Esophagus squamous epithelium (tissue), 5 donors: ENCODE results near the gene GPATCH11. TPM values are rescaled to one million over a fixed set of nuclear protein-coding genes. Genes with fewer than 3 reads are reported as not detected.

Source experiments
- DNase-seq: peaks from one replicate; lab custom pipeline; 2025; lab: John Stamatoyannopoulos, UW
- H3K27ac ChIP-seq, 4 donors: fragments of 200-600 bp; sonication (generic); one replicate each; pipeline ENCODE4 v1.5.1; 2016 to 2019; ENCODE audit warnings: mild to moderate bottlenecking in 1 of 4
- H3K27me3 ChIP-seq, 4 donors: fragments of 200-600 bp; sonication (generic); 1 replicate in 3 of 4; 2 replicates in 1 of 4; pipeline versions ENCODE4 v1.5.1 to v1.6.0; 2017 to 2021; ENCODE audit warnings: antibody characterized with exemption in 1 of 4
- H3K36me3 ChIP-seq, 3 donors: fragments of 200-600 bp; sonication (generic); one replicate each; pipeline ENCODE4 v1.5.1; 2016 to 2019
- H3K4me1 ChIP-seq, 3 donors: fragments of 200-600 bp; sonication (generic); one replicate each; pipeline ENCODE4 v1.5.1; 2017 to 2019
- H3K4me3 ChIP-seq, 4 donors: fragments of 200-600 bp; sonication (generic); 1 replicate in 3 of 4; 2 replicates in 1 of 4; pipeline ENCODE4 v1.5.1; 2016 to 2019; ENCODE audit warnings: mild to moderate bottlenecking in 2 of 4, moderate library complexity in 1 of 4
- H3K9me3 ChIP-seq, 3 donors: fragments of 200-600 bp; sonication (generic); one replicate each; pipeline ENCODE4 v1.5.1; 2016 to 2019
- CTCF ChIP-seq, 6 experiments: fragments of 450-650 bp in 4 of 6; fragments of 200-600 bp in 2 of 6; sonication (generic) in 2 of 6; IDR thresholded peaks; one replicate each; pipeline ENCODE4 v1.5.1; 2016 to 2019; ENCODE audit warnings: antibody characterized with exemption in 6 of 6, mild to moderate bottlenecking in 4 of 6, moderate library complexity in 4 of 6
- POLR2A ChIP-seq, 4 donors: fragments of 450-650 bp; IDR thresholded peaks; one replicate each; pipeline ENCODE4 v1.6.1; 2017; ENCODE audit warnings: antibody characterized with exemption in 4 of 4, mild to moderate bottlenecking in 4 of 4, moderate library complexity in 3 of 4
- WGBS, 2 donors: methylation state at CpG; one replicate each; pipeline ENCODE4 v1.1.5; 2018; 5-methylcytosine and 5-hydroxymethylcytosine counted together
- intact Hi-C: fragments of 100-400 bp; cut with DNase I; formaldehyde crosslinking; loops from one replicate; pipeline ENCODE4 v1.15.0; 2022
- total RNA-seq, 4 donors: library from RNA; depleted of rRNA; stranded (reverse); fragments of >200 nt; gene quantifications; one replicate each; pipeline ENCODE4 v1.1.0, GENCODE V29; 2016
- donor health status: DM: yes; HTN: yes; CAD: no.

Gene GPATCH11
- total RNA-seq, 4 donors from 2014 or later = 2.7 to 6.8 (median 5.9) TPM

- 83 to 91% methylated on average over 4 of the region's 4 CpGs for WGBS, 2 donors
These were observed 5.7 kb downstream of the GPATCH11 start for GRCh38 chr2:37090019-37090477.

DNA sequence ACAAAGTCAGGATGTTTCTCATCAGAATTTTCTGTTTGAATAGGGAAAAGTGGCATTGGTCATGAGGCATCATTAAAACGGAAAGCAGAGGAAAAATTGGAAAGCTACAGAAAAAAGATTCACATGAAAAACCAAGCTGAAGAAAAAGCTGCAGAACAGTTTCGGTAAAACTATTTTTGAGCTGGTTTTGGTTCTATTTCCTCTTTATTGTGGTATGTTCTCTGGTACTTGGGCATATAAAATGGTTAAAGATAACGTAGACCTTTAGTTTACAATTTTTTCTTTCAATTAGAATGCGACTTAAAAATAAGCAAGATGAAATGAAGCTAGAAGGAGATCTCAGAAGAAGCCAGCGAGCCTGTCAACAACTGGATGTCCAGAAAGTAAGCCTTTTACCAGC, 7.6 kb downstream of the GPATCH11 start:
- H3K27ac ChIP-seq = no peak overlapping the region
- TF ChIP-seq CTCF (IDR thresholded peaks at IDR 0.05) = no peak
- no peak for TF ChIP-seq POLR2A (IDR thresholded peaks at IDR 0.05)
- no peaks in the 10 kb centered on the region for H3K27me3 ChIP-seq
- intact Hi-C loops = no loop called here
- H3K4me3 ChIP-seq = no peak overlapping the region
- H3K36me3 ChIP-seq = peaks cover 0 to 85% (median 17%) of the 10 kb centered on the region in 3 donors
- WGBS, 2 donors = 69 to 74% methylated on average over 5 of the region's 5 CpGs
- no peaks in the 10 kb centered on the region for H3K4me1 ChIP-seq
- no peak for DNase-seq
- no peaks in the 10 kb centered on the region for H3K9me3 ChIP-seq

More at GRCh38 chr2:37090019-37090477, 5.7 kb downstream of the GPATCH11 start:
- Histone ChIP-seq H3K36me3 (peaks cover 0 to 67% (median 17%) of the 10 kb centered on the region in 3 donors), H3K9me3 (no peaks in the 10 kb centered on the region), H3K4me1 (peaks cover under 1 to 10% (median 3%) of the 10 kb centered on the region in 3 donors), H3K27me3 (no peaks in the 10 kb centered on the region), H3K4me3 (no peak overlapping the region), H3K27ac (no peak overlapping the region)
- TF ChIP-seq CTCF (IDR thresholded peaks at IDR 0.05) (no peak), POLR2A (IDR thresholded peaks at IDR 0.05) (no peak)
- intact Hi-C loops = no loop called here
- DNase-seq = no peak

- Histone ChIP-seq H3K4me1 (no peaks in the 10 kb centered on the region), H3K9me3 (no peaks in the 10 kb centered on the region), H3K4me3 (no peak overlapping the region), H3K27me3 (no peaks in the 10 kb centered on the region), H3K36me3 (peaks cover 0 to 96% (median 23%) of the 10 kb centered on the region in 3 donors), H3K27ac (no peak overlapping the region)
- no peak for DNase-seq
- TF ChIP-seq POLR2A (IDR thresholded peaks at IDR 0.05) = no peak
- TF ChIP-seq CTCF (IDR thresholded peaks at IDR 0.05) = no peak
- intact Hi-C loops = no loop called here
- 94 to 100% methylated on average over 1 of the region's 1 CpG for WGBS, 2 donors
These were observed 12.2 kb downstream of the GPATCH11 start for GRCh38 chr2:37096568-37096967.

GRCh38 chr2:37098416-37099118, 14.2 kb downstream of the GPATCH11 start:
- TF ChIP-seq POLR2A (IDR thresholded peaks at IDR 0.05) (no peak), CTCF (IDR thresholded peaks at IDR 0.05) (no peak)
- H3K4me1 ChIP-seq = no peaks in the 10 kb centered on the region
- intact Hi-C loops = no loop called here
- no peak for DNase-seq
- H3K9me3 ChIP-seq = no peaks in the 10 kb centered on the region
- no peak overlapping the region for H3K4me3 ChIP-seq
- no peak overlapping the region for H3K27ac ChIP-seq
- WGBS, 2 donors = 85 to 92% methylated on average over 4 of the region's 4 CpGs
- no peaks in the 10 kb centered on the region for H3K27me3 ChIP-seq
- H3K36me3 ChIP-seq = peaks cover 0 to 98% (median 23%) of the 10 kb centered on the region in 3 donors

DNA sequence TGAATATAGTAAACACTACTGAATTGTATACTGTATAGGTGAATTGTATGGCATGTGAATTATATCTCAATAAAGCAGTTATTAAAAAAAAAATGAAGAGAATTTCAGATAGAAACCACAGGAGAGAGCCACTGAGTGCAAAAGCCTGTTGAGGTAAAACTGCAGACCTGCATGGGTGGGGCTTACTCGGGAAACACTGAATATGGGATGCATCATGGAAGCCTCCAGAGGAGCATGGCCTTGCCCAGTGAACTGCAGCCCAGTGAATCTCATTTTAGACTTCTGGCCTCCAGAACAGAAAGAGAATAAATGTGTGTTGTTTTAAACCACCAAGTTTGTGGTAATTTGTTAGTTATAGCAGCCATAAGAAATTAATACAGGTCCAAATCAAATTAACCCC, 15.7 kb downstream of the GPATCH11 start:
- Histone ChIP-seq H3K27me3 (no peaks in the 10 kb centered on the region), H3K36me3 (peaks cover 0 to 96% (median 11%) of the 10 kb centered on the region in 3 donors), H3K4me3 (no peak overlapping the region), H3K9me3 (no peaks in the 10 kb centered on the region), H3K27ac (no peak overlapping the region), H3K4me1 (no peaks in the 10 kb centered on the region)
- 48 to 67% methylated on average over 1 of the region's 1 CpG for WGBS, 2 donors
- no peak for TF ChIP-seq POLR2A (IDR thresholded peaks at IDR 0.05)
- no peak for TF ChIP-seq CTCF (IDR thresholded peaks at IDR 0.05)
- DNase-seq = no peak
- intact Hi-C loops = no loop called here
